Lower lobe of right lung (tissue), 2 donors: ENCODE data around the gene VAT1. TPM values are rescaled to one million over a fixed set of nuclear protein-coding genes. Genes with fewer than 3 reads are reported as not detected.
"Not testable (repeated sequence)": the region's sequence is repeated elsewhere in the genome, so short reads cannot be mapped to it uniquely, and the experiment has no call there.

Experiments used
- ATAC-seq, 2 donors: fragments of 200-7000 bp; cut with Tn5 transposase; one replicate each; pipeline ENCODE4 v1.9.1; 2020 to 2022; ENCODE audit warnings: mild to moderate bottlenecking in 2 of 2, moderate library complexity in 2 of 2
- DNase-seq: peaks from one replicate; pipeline ENCODE4 v3.0.0-alpha.2; 2020
- H3K27ac ChIP-seq: fragments of 200-600 bp; one replicate; pipeline ENCODE4 v1.8.0; 2022
- H3K27me3 ChIP-seq: fragments of 200-600 bp; one replicate; pipeline ENCODE4 v1.8.0; 2022; ENCODE audit warnings: low read depth
- H3K36me3 ChIP-seq: fragments of 200-600 bp; one replicate; pipeline ENCODE4 v1.8.0; 2022; ENCODE audit warnings: mild to moderate bottlenecking
- H3K4me1 ChIP-seq: fragments of 200-600 bp; one replicate; pipeline ENCODE4 v1.8.0; 2022
- H3K4me3 ChIP-seq: fragments of 200-600 bp; one replicate; pipeline ENCODE4 v1.8.0; 2022; ENCODE audit warnings: mild to moderate bottlenecking
- H3K9me3 ChIP-seq: fragments of 200-600 bp; one replicate; pipeline ENCODE4 v1.8.0; 2022
- intact Hi-C: fragments of 100-400 bp; cut with DNase I; formaldehyde crosslinking; loops from one replicate; pipeline ENCODE4 v1.11.0; 2022
- total RNA-seq: library from RNA; stranded (reverse); fragmentation: NEBNext Ultra II Directional; extraction: Animal tissue kit (Norgen Biotek cat#: 25700); gene quantifications from one replicate; pipeline ENCODE4 v1.2.1, GENCODE V29; 2021
- TF ChIP-seq, protein P1 (sequence below): fragments of 200-600 bp; IDR thresholded peaks from one replicate; pipeline ENCODE4 v1.8.0; 2022; ENCODE audit warnings: antibody characterized with exemption, mild to moderate bottlenecking
- donor health status: DM: no; HTN: yes; CAD: no; lungs with severe emphysema.

Gene VAT1
- total RNA-seq, 1 donor from 2014 or later, result 382 TPM

DNA sequence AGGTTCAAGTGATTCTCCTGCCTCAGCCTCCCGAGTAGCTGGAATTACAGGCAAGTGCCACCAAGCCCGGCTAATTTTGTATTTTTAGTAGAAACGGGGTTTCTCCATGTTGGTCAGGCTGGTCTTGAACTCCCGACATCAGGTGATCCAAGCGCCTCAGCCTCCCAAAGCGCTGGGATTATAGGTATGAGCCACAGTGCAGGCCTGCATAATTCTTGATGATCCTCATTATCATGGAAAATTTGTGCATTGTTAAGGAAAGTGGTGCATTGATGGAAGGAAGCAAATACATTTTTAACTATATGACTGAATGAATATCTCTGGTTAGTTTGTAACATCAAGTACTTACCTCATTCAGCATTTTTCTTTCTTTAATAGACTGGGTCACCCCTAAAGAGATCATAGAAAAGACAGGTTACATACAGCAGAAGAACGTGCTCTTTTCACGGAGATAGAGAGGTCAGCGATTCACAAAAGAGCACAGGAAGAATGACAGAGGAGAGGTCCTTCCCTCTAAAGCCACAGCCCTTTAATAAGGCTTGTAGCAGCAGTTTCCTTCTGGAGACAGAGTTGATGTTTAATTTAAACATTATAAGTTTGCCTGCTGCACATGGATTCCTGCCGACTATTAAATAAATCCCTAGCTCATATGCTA is 40.9 kb upstream of the VAT1 start:
- Histone ChIP-seq H3K4me1 (no peaks in the 10 kb centered on the region), H3K27ac (no peak overlapping the region), H3K36me3 (no peaks in the 10 kb centered on the region), H3K9me3 (no peaks in the 10 kb centered on the region), H3K4me3 (no peak overlapping the region), H3K27me3 (no peaks in the 10 kb centered on the region)
- TF ChIP-seq, protein P1, sequence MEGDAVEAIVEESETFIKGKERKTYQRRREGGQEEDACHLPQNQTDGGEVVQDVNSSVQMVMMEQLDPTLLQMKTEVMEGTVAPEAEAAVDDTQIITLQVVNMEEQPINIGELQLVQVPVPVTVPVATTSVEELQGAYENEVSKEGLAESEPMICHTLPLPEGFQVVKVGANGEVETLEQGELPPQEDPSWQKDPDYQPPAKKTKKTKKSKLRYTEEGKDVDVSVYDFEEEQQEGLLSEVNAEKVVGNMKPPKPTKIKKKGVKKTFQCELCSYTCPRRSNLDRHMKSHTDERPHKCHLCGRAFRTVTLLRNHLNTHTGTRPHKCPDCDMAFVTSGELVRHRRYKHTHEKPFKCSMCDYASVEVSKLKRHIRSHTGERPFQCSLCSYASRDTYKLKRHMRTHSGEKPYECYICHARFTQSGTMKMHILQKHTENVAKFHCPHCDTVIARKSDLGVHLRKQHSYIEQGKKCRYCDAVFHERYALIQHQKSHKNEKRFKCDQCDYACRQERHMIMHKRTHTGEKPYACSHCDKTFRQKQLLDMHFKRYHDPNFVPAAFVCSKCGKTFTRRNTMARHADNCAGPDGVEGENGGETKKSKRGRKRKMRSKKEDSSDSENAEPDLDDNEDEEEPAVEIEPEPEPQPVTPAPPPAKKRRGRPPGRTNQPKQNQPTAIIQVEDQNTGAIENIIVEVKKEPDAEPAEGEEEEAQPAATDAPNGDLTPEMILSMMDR, result no peak
- intact Hi-C loops, result no loop called here
- ATAC-seq, result no peak
- DNase-seq, result no peak

- TF ChIP-seq, protein P1, result no peak
- Histone ChIP-seq H3K36me3 (no peaks in the 10 kb centered on the region), H3K4me3 (no peak overlapping the region), H3K27me3 (no peaks in the 10 kb centered on the region), H3K4me1 (no peaks in the 10 kb centered on the region), H3K27ac (no peak overlapping the region), H3K9me3 (no peaks in the 10 kb centered on the region)
- DNase-seq (no peak), ATAC-seq (no peak)
- intact Hi-C loops, result no loop called here
Observed at GRCh38 chr17:43056051-43056450, 33.9 kb upstream of the VAT1 start.

GRCh38 chr17:43053008-43053407 is 30.8 kb upstream of the VAT1 start:
- intact Hi-C loops, H3K4me3 ChIP-seq, H3K36me3 ChIP-seq, H3K9me3 ChIP-seq, H3K4me1 ChIP-seq, ATAC-seq, DNase-seq, H3K27ac ChIP-seq, H3K27me3 ChIP-seq: not testable (repeated sequence)

GRCh38 chr17:43051969-43052368 is 29.8 kb upstream of the VAT1 start:
- TF ChIP-seq, protein P1, result no peak
- Histone ChIP-seq H3K36me3 (no peaks in the 10 kb centered on the region), H3K9me3 (no peaks in the 10 kb centered on the region), H3K27me3 (no peaks in the 10 kb centered on the region), H3K27ac (no peak overlapping the region), H3K4me3 (no peak overlapping the region), H3K4me1 (no peaks in the 10 kb centered on the region)
- intact Hi-C loops, result no loop called here
- DNase-seq, result no peak
- ATAC-seq, result no peak

- TF ChIP-seq, protein P1, result no peak
- no peaks in the 10 kb centered on the region for H3K9me3 ChIP-seq
- no peaks in the 10 kb centered on the region for H3K4me1 ChIP-seq
- intact Hi-C loops, result no loop called here
- H3K4me3 ChIP-seq, result no peak overlapping the region
- ATAC-seq (no peak), DNase-seq (no peak)
- H3K36me3 ChIP-seq, result no peaks in the 10 kb centered on the region
- H3K27ac ChIP-seq, result no peak overlapping the region
- H3K27me3 ChIP-seq, result no peaks in the 10 kb centered on the region
Observed at GRCh38 chr17:43044024-43044423, 21.8 kb upstream of the VAT1 start.

GRCh38 chr17:43043307-43043706 is 21.1 kb upstream of the VAT1 start:
- Histone ChIP-seq H3K27ac (no peak overlapping the region), H3K4me1 (no peaks in the 10 kb centered on the region), H3K9me3 (no peaks in the 10 kb centered on the region), H3K27me3 (no peaks in the 10 kb centered on the region), H3K36me3 (no peaks in the 10 kb centered on the region), H3K4me3 (no peak overlapping the region)
- intact Hi-C loops, result no loop called here
- TF ChIP-seq, protein P1, result no peak
- no peak for DNase-seq
- ATAC-seq, result no peak
